Right lobe of liver (tissue), 6 donors: Measurements from ENCODE around the gene CTF1. TPM values are rescaled to one million over a fixed set of nuclear protein-coding genes. Genes with fewer than 3 reads are reported as not detected.
"Not testable (repeated sequence)": the region's sequence is repeated elsewhere in the genome, so short reads cannot be mapped to it uniquely, and the experiment has no call there.

Experiments used
- ATAC-seq, 4 donors: fragments of 200-7000 bp; cut with Tn5 transposase; one replicate each; pipeline ENCODE4 v1.9.1; 2020; ENCODE audit warnings: mild to moderate bottlenecking in 4 of 4, moderate library complexity in 4 of 4
- DNase-seq, 3 donors: peaks; one replicate each; pipeline ENCODE4 v3.0.0-alpha.2; 2020
- H3K27ac ChIP-seq, 3 donors: fragments of 200-600 bp; one replicate each; pipeline ENCODE4 v1.8.0; 2022
- H3K27me3 ChIP-seq, 2 donors: fragments of 200-600 bp; one replicate each; pipeline ENCODE4 v1.8.0; 2022
- H3K36me3 ChIP-seq, 4 donors: fragments of 200-600 bp; sonication (generic) in 1 of 4; one replicate each; pipeline versions ENCODE4 v1.5.1 to v1.8.0; 2017 to 2022; ENCODE audit warnings: control low read depth in 1 of 4
- H3K4me1 ChIP-seq, 4 donors: fragments of 200-600 bp; sonication (generic) in 1 of 4; one replicate each; pipeline versions ENCODE4 v1.5.1 to v1.8.0; 2017 to 2022; ENCODE audit warnings: control low read depth in 1 of 4
- H3K4me3 ChIP-seq, 3 donors: fragments of 200-600 bp; one replicate each; pipeline ENCODE4 v1.8.0; 2022
- H3K9me3 ChIP-seq, 4 donors: fragments of 200-600 bp; sonication (generic) in 1 of 4; one replicate each; pipeline versions ENCODE4 v1.5.1 to v1.8.0; 2017 to 2022; ENCODE audit warnings: control low read depth in 1 of 4
- CTCF ChIP-seq, 4 donors: fragments of 200-600 bp in 3 of 4; fragments of 450-650 bp in 1 of 4; IDR thresholded peaks; one replicate each; pipeline versions ENCODE4 v1.5.1 to v1.8.0; 2016 to 2022; ENCODE audit warnings: antibody characterized with exemption in 4 of 4, mild to moderate bottlenecking in 2 of 4
- POLR2A ChIP-seq: fragments of 450-650 bp; IDR thresholded peaks from one replicate; pipeline ENCODE4 v1.6.1; 2017; ENCODE audit warnings: antibody characterized with exemption, mild to moderate bottlenecking
- WGBS: methylation state at CpG from one replicate; pipeline ENCODE4 v1.1.6; 2018; ENCODE audit warnings: low coverage, low lambda C conversion rate; ENCODE audit not compliant: insufficient coverage; ENCODE audit errors: missing lambda C conversion rate; 5-methylcytosine and 5-hydroxymethylcytosine counted together
- intact Hi-C, 2 donors: fragments of 100-400 bp; cut with DNase I; formaldehyde crosslinking; loops; one replicate each; pipeline versions ENCODE4 v1.11.2 to v1.14.1; 2022
- total RNA-seq, 6 experiments: library from RNA; depleted of rRNA in 2 of 6; stranded (reverse); fragments of >200 nt in 2 of 6; fragmentation: NEBNext Ultra II Directional in 3 of 6; extraction: Animal tissue kit (Norgen Biotek cat#: 25700) in 3 of 6; gene quantifications; one replicate each; pipeline versions ENCODE4 v1.1.0 to v1.2.4, GENCODE V29; 2016 to 2023
- donor health status: DM: no; HTN: yes; CAD: no.
- donor health status: DM: no; HTN: no; CAD: no.
- donor health status: DM: no; HTN: no; CAD: no.
- donor health status: DM: no; HTN: yes; CAD: no.
- donor health status: DM: no; HTN: yes; CAD: no.

Gene CTF1
- total RNA-seq, 6 experiments from 2014 or later = 0.13 to 0.74 (median 0.43) TPM; not detected in 2

DNA sequence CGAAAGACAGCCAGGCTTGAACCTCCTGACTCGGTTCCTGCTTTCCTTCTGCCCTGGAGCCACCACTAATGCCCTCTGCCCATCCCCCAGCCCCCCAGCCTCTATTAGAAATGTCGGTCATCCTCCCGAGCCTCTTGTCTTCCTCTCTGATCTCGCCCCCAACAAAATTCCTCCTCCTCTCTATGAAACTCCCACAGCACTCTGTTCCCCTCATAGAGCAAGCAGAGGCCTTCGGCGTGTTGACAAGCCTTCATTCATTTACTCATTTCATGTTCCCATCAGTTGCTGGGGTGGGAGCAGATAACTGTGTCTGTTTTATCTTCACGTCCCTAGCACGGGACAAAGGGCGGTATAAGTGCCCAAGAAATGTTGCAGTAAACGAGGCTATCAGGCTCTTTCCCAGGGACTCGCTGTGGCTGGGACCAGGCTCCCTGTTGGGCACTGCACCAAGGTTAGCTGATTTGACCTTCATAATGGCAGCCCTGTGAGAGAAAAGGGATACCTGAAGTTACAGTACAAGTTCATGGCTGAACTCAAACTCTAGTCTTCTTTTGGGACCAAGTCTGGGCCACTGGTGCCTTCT is 34.7 kb downstream of the CTF1 start:
- Histone ChIP-seq H3K36me3 (no peaks in the 10 kb centered on the region), H3K4me3 (no peak overlapping the region), H3K9me3 (no peaks in the 10 kb centered on the region), H3K27me3 (no peaks in the 10 kb centered on the region), H3K27ac (no peak overlapping the region), H3K4me1 (no peaks in the 10 kb centered on the region)
- WGBS = 71% methylated on average over 8 of the region's 12 CpGs
- intact Hi-C loops = no loop called here
- DNase-seq (no peak), ATAC-seq (no peak)
- TF ChIP-seq CTCF (IDR thresholded peaks at IDR 0.05) (no peak), POLR2A (no peak)

GRCh38 chr16:30934827-30935557 is 38.6 kb downstream of the CTF1 start:
- 43% methylated on average over 10 of the region's 12 CpGs for WGBS
- Histone ChIP-seq H3K36me3 (no peaks in the 10 kb centered on the region), H3K27ac (no peak overlapping the region), H3K9me3 (no peaks in the 10 kb centered on the region), H3K4me3 (no peak overlapping the region), H3K4me1 (no peaks in the 10 kb centered on the region), H3K27me3 (no peaks in the 10 kb centered on the region)
- TF ChIP-seq CTCF (IDR thresholded peaks at IDR 0.05) = peak; percentile 31 to 39 (median 35)
- no peak for TF ChIP-seq POLR2A
- peak; percentile 65 to 78 (median 68) for ATAC-seq
- DNase-seq = peak in 1 of 3 donors; percentile 42
- intact Hi-C loops = no loop called here

DNA sequence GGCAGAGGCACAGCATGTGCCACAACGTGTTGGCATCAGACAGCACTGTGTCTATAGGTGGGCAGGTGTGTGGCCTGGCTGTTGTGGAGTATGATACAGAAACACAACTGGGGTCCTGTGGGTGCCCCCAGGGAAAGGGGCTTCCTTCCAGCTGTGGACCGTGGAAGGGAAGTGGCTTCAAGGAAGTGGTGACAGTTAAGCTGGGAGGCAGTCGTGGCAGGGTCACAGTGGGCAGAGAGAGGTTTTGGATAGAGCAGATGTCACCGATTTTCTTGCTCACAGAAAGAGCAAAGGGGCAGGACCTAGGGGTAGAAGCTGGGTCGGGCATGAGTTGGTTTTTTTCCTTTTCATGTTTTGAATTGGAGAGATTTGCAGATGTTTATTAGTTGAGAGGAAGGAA is 41.3 kb downstream of the CTF1 start:
- peaks cover 0 to 7% (median 0%) of the 10 kb centered on the region in 4 donors for H3K4me1 ChIP-seq
- peak overlapping the region in 1 of 3 donors; percentile 13 for H3K27ac ChIP-seq
- H3K9me3 ChIP-seq = no peaks in the 10 kb centered on the region
- intact Hi-C loops = no loop called here
- no peaks in the 10 kb centered on the region for H3K27me3 ChIP-seq
- DNase-seq = no peak
- ATAC-seq = no peak
- H3K36me3 ChIP-seq = no peaks in the 10 kb centered on the region
- whole genome bisulfite sequencing = 43% methylated on average over 4 of the region's 5 CpGs
- H3K4me3 ChIP-seq = no peak overlapping the region
- no peak for TF ChIP-seq CTCF (IDR thresholded peaks at IDR 0.05)
- TF ChIP-seq POLR2A = no peak

DNA sequence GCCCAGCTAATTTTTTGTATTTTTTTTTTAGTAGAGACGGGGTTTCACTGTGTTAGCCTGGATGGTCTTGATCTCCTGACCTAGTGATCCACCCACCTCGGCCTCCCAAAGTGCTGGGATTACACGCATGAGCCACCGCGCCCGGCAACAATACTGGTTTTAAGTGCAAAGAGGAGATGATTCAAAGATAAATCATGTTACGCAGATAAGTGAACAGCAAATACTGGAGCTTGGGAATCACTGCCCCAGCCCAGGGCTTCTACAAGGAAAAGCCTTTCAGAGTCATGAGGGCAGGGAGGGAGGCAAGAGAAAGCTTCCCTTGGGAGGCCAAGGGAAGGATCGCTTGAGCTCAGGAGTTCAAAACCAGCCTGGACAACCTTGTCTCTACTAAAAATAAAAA is 43.2 kb downstream of the CTF1 start:
- H3K4me3 ChIP-seq, ATAC-seq, H3K27ac ChIP-seq, H3K9me3 ChIP-seq, H3K4me1 ChIP-seq, DNase-seq, H3K36me3 ChIP-seq, intact Hi-C loops, H3K27me3 ChIP-seq: not testable (repeated sequence)
- 96% methylated on average over 7 of the region's 8 CpGs for WGBS
